22Rv1 (cell line): Measurements from ENCODE around the gene KCNQ1.

Experiments
- H3K27ac ChIP-seq: fragments of 450-650 bp; 2 replicates; pipeline ENCODE4 v1.5.1; 2017
- ZFX ChIP-seq: fragments of 450-650 bp; IDR thresholded peaks from 2 replicates; pipeline ENCODE4 v1.6.1; 2017; ENCODE audit warnings: antibody characterized with exemption, borderline replicate concordance
- TF ChIP-seq, protein P1 (sequence below): fragments of 450-650 bp; IDR thresholded peaks from 2 replicates; pipeline ENCODE4 v1.5.1; 2017; ENCODE audit warnings: mild to moderate bottlenecking

The KCNQ1 gene

DNA sequence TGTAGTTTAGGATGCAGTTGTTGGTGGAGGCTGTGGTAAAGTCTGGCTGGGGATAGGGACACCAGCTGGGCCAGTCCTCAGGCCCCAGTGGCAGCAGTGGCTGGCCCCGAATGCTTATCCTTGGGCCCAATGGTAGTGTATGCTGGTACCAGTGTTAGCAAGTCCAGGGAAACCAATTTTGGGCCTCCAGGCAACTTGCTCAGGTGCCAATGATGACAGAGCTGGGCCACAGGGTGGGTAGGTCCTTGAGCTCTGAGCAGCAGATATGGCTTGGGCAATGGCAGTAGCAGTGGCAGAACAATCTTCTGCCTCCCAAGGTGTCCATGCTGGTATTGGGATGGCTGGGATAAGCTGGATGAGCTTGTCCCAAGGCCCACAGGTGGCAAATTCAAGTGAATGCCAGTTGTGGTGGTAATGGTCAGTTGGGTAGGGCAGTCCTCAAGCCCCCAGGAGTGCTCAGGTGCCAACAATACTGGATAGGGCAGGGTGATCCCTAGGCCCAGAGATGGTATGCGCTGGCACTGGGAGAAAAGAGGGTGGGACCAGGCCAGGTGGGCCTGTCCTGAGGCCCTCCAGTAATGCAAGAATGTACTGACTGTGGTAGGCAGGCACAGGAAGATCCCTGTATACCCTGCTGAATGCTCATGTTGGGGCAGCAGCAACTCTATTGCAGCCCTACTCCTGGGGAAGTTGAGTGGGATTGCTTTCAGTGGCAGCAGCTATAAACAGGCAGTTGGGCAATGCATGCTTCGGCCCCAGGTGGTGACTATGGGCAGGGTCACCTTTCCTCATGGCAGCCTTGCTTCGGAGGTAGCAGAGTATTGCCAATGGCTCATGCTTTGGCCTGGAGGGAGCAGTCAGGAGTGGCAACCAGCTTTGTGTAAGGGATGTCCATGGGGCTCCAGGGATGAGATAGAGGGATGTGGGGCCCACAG is 200.3 kb downstream of the KCNQ1 start:
- no peak for TF ChIP-seq ZFX
- TF ChIP-seq, protein P1, sequence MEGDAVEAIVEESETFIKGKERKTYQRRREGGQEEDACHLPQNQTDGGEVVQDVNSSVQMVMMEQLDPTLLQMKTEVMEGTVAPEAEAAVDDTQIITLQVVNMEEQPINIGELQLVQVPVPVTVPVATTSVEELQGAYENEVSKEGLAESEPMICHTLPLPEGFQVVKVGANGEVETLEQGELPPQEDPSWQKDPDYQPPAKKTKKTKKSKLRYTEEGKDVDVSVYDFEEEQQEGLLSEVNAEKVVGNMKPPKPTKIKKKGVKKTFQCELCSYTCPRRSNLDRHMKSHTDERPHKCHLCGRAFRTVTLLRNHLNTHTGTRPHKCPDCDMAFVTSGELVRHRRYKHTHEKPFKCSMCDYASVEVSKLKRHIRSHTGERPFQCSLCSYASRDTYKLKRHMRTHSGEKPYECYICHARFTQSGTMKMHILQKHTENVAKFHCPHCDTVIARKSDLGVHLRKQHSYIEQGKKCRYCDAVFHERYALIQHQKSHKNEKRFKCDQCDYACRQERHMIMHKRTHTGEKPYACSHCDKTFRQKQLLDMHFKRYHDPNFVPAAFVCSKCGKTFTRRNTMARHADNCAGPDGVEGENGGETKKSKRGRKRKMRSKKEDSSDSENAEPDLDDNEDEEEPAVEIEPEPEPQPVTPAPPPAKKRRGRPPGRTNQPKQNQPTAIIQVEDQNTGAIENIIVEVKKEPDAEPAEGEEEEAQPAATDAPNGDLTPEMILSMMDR, result no peak
- H3K27ac ChIP-seq, result no peak overlapping the region

GRCh38 chr11:2645779-2646118 is 200.9 kb downstream of the KCNQ1 start:
- TF ChIP-seq ZFX, result no peak
- TF ChIP-seq, protein P1, result no peak
- H3K27ac ChIP-seq, result no peak overlapping the region

DNA sequence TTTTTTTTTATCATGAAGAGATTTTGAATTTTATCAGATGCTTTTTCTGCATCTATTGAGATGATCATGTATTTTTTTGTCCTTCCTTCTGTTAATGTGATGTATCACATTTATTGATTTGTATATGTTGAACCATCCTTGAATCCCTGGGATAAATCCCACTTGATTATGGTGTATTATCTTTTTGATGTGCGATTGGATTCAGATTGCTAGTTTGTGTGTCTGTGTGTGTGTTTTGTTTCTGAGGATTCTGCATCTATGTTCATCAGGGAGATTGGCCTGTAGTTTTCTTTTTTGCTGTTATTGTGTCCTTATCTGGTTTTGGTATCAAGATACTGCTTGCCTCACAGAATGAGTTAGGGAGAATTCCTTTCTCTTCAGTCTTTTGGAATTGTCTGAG is 202.4 kb downstream of the KCNQ1 start:
- TF ChIP-seq ZFX, result no peak
- TF ChIP-seq, protein P1, result no peak

GRCh38 chr11:2647953-2648352 is 203.1 kb downstream of the KCNQ1 start:
- TF ChIP-seq, protein P1, result no peak
- no peak for TF ChIP-seq ZFX
- no peak overlapping the region for H3K27ac ChIP-seq

More for the DNA sequence above, 202.4 kb downstream of the KCNQ1 start:
- no peak overlapping the region for H3K27ac ChIP-seq

- no peak overlapping the region for H3K27ac ChIP-seq
- no peak for TF ChIP-seq ZFX
- TF ChIP-seq, protein P1, result no peak
Measured at GRCh38 chr11:2649400-2649799, 204.6 kb downstream of the KCNQ1 start.

DNA sequence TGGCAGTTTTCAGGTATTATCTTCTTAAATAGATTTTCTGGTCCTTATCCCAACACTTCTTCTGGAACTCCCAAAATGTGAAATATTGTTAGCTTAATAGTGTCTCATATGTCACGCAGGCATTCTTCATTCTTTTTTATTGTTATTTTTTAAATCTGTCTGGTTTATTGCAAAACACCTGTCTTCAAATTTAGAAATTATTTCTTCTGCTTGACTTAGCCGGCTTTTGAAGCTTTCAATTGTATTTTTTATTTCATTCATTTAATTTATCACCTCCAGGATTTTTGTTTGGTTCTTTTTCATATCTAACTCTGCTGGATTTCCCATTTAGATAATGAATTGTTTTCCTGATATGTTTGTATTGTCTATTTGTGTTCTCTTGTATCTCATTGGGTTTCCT is 205.0 kb downstream of the KCNQ1 start:
- TF ChIP-seq ZFX, result no peak
- TF ChIP-seq, protein P1, result no peak

DNA sequence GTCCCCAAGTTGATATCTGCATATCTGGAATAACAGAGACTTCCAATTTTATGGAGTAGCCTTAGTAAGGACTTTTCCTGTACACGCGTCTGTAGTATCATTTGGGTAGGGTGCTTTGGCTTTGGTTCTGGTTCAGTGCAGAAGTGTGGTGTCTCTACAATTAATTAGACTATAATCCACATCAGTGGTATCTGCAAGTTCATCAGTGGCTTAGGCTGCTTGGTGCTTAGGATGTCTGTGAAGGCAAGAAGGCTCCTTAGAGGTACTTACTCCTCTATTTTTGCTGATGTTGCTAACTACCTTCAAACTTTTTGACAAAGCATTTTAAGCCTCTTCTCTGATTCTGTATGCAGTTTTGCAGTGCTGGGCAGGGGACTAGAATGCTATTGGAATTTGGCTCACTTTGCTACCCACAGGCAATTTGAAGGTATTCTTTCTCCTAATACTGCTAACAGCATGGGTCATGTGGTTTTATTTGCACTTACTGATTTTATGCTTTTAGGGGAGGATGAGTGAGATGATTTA is 205.6 kb downstream of the KCNQ1 start:
- TF ChIP-seq ZFX, result no peak
- TF ChIP-seq, protein P1, result no peak
- no peak overlapping the region for H3K27ac ChIP-seq

More for the DNA sequence above, 205.0 kb downstream of the KCNQ1 start:
- no peak overlapping the region for H3K27ac ChIP-seq
